K562 (cell line): ENCODE results near the gene RSPH9. TPM values are rescaled to one million over a fixed set of nuclear protein-coding genes. Genes with fewer than 3 reads are reported as not detected.

ENCODE experiments used
- AFF1 ChIP-seq, 2 experiments: fragments of 450-650 bp; IDR thresholded peaks; 2 replicates each; pipeline ENCODE4 v1.6.1; 2018; ENCODE audit warnings: mild to moderate bottlenecking in 2 of 2, low read depth in 1 of 2; ENCODE audit not compliant: partially characterized antibody in 2 of 2
- CC2D1A ChIP-seq: fragments of 450-650 bp; IDR thresholded peaks from 2 replicates; pipeline ENCODE4 v1.6.1; 2017; ENCODE audit warnings: mild to moderate bottlenecking
- CREM ChIP-seq: IDR thresholded peaks from 2 replicates; pipeline ENCODE4 v1.6.1; 2014; ENCODE audit warnings: antibody characterized with exemption, low read depth
- CTCFL ChIP-seq: IDR thresholded peaks from 2 replicates; pipeline ENCODE4 v1.6.1; 2011; ENCODE audit warnings: borderline replicate concordance, low read depth, mild to moderate bottlenecking, moderate library complexity, low read length; ENCODE audit not compliant: insufficient read depth, poor library complexity, severe bottlenecking
- HDGF ChIP-seq: fragments of 450-650 bp; IDR thresholded peaks from 2 replicates; pipeline ENCODE4 v1.6.1; 2016
- HMGN3 ChIP-seq: IDR thresholded peaks from 2 replicates; pipeline ENCODE4 v1.6.1; 2011; ENCODE audit warnings: borderline replicate concordance, low read depth, mild to moderate bottlenecking, mixed read lengths, low read length; ENCODE audit not compliant: insufficient read length; ENCODE audit errors: extremely low read depth
- JUND ChIP-seq, 2 experiments: IDR thresholded peaks; 2 replicates in 1 of 2; 3 replicates in 1 of 2; pipeline ENCODE4 v1.6.1; 2011; ENCODE audit warnings: borderline replicate concordance in 2 of 2, low read depth in 2 of 2, low read length in 2 of 2, improper control_type of control experiment in 1 of 2, missing biosample characterization in 1 of 2, missing genetic modification characterization in 1 of 2, missing genetic modification reagents in 1 of 2
- KAT7 ChIP-seq: sonication (generic); formaldehyde crosslinking; IDR thresholded peaks from 2 replicates; pipeline ENCODE4 v1.8.0; 2022; ENCODE audit warnings: missing genetic modification reagents, mild to moderate bottlenecking, borderline replicate concordance
- MEF2A ChIP-seq: IDR thresholded peaks from 2 replicates; pipeline ENCODE4 v1.6.1; 2011; ENCODE audit warnings: low read depth, mild to moderate bottlenecking, low read length, moderate library complexity; ENCODE audit not compliant: control insufficient read depth
- NELFE ChIP-seq: IDR thresholded peaks from 2 replicates; pipeline ENCODE4 v1.6.1; 2011; ENCODE audit warnings: mild to moderate bottlenecking; ENCODE audit not compliant: insufficient read depth, insufficient read length
- NFE2 ChIP-seq: IDR thresholded peaks from 2 replicates; pipeline ENCODE4 v1.6.1; 2014; ENCODE audit warnings: antibody characterized with exemption, low read depth
- PCBP1 ChIP-seq: fragments of 200-400 bp; formaldehyde crosslinking; IDR thresholded peaks from 2 replicates; pipeline ENCODE4 v1.6.1; 2018; ENCODE audit warnings: mild to moderate bottlenecking, low read depth, low read length; ENCODE audit not compliant: poor library complexity, severe bottlenecking
- POLR2A ChIP-seq: fragments of 450-650 bp; conservative IDR thresholded peaks from 2 replicates; pipeline ENCODE4 v1.6.1; 2016
- RFX7 ChIP-seq: fragments of 250-450 bp; sonication (Bioruptor Pico); IDR thresholded peaks from 2 replicates; pipeline ENCODE4 v1.5.1; 2021; ENCODE audit warnings: mild to moderate bottlenecking
- SETDB1 ChIP-seq: IDR thresholded peaks from one replicate; pipeline ENCODE4 v1.6.1; 2012; ENCODE audit warnings: low read length, control low read depth, inconsistent platforms
- SOX6 ChIP-seq: fragments of 450-650 bp; IDR thresholded peaks from 2 replicates; pipeline ENCODE4 v1.6.1; 2014; ENCODE audit warnings: mild to moderate bottlenecking
- TARDBP ChIP-seq: fragments of 450-650 bp; IDR thresholded peaks from 2 replicates; pipeline ENCODE4 v1.6.1; 2016
- YY1 ChIP-seq, 3 experiments: IDR thresholded peaks; 2 replicates each; pipeline ENCODE4 v1.6.1; 2011; ENCODE audit warnings: low read length in 2 of 3, mild to moderate bottlenecking in 2 of 3, moderate library complexity in 2 of 3, borderline replicate concordance in 1 of 3, control low read depth in 1 of 3, low read depth in 1 of 3; ENCODE audit not compliant: insufficient read depth in 3 of 3, insufficient replicate concordance in 2 of 3, control insufficient read depth in 1 of 3, insufficient read length in 1 of 3; ENCODE audit errors: extremely low read depth in 1 of 3
- ZNF121 ChIP-seq: sonication (generic); formaldehyde crosslinking; conservative IDR thresholded peaks from 2 replicates; pipeline ENCODE4 v1.8.0; 2022; ENCODE audit warnings: missing genetic modification reagents
- ZNF830 ChIP-seq: fragments of 250-450 bp; sonication (Bioruptor Pico); IDR thresholded peaks from 2 replicates; pipeline ENCODE4 v1.5.0; 2021; ENCODE audit warnings: mild to moderate bottlenecking
- ZZZ3 ChIP-seq: fragments of 450-650 bp; IDR thresholded peaks from 2 replicates; pipeline ENCODE4 v1.6.1; 2016; ENCODE audit warnings: antibody characterized with exemption, mild to moderate bottlenecking, moderate library complexity
- polyA plus RNA-seq, 8 experiments: library from polyadenylated mRNA; depleted of rRNA in 4 of 8; stranded (reverse) in 5 of 8; unstranded in 3 of 8; fragments of >200 nt; fragmentation: Nextera tagmentation in 2 of 8; fragmentation: Illumina TruSeq in 1 of 8; extraction: Ambion mirVana in 2 of 8; extraction: Trizol in 1 of 8; gene quantifications; 2 replicates each; pipeline versions ENCODE4 v1.2.1 to v1.2.3, GENCODE V29; 2011 to 2014; ENCODE audit warnings: inconsistent platforms in 1 of 8, missing spikeins in 1 of 8
- total RNA-seq, 7 experiments: library from RNA; depleted of rRNA in 6 of 7; stranded (reverse); fragments of >200 nt in 6 of 7; fragmentation: Illumina TruSeq in 2 of 7; extraction: Trizol in 2 of 7; gene quantifications; 2 replicates each; pipeline versions ENCODE4 v1.2.1 to v1.2.3, GENCODE V29; 2011 to 2021; ENCODE audit warnings: low replicate concordance in 1 of 7

RSPH9 gene
- total and polyA plus RNA-seq, 9 of the 15 experiments (the other 6 are each of a cell fraction or from before 2014, with no cell fraction given) = 0.05 to 0.60 (median 0.39) TPM; not detected in 6

GRCh38 chr6:43667245-43668150 is 22.7 kb downstream of the RSPH9 start (continued):
- TF ChIP-seq MEF2A = no peak
- no peak for TF ChIP-seq YY1 (IDR thresholded peaks at IDR 0.05; ENCODE audit: borderline replicate concordance in 1 of 3, control insufficient read depth in 1 of 3, extremely low read depth in 1 of 3, insufficient read depth in 3 of 3, insufficient read length in 1 of 3, insufficient replicate concordance in 2 of 3, low read depth in 1 of 3, low read length in 2 of 3)
- TF ChIP-seq ZNF830 = 0 out of 2 replicates have a peak, but pooled peaks have one; percentile 12
- peak; percentile 62 for TF ChIP-seq CREM
- no peak for TF ChIP-seq ZNF121
- peak; percentile 83 for TF ChIP-seq CC2D1A
- TF ChIP-seq NFE2 = no peak
- TF ChIP-seq SOX6 = peak; percentile 19; the same call in 1 of the 2 replicates
- peak; percentile 72 for TF ChIP-seq HDGF
- peak; percentile 30 for TF ChIP-seq HMGN3
- TF ChIP-seq PCBP1 = no peak
- TF ChIP-seq JUND (IDR thresholded peaks at IDR 0.05; ENCODE audit: borderline replicate concordance, low read depth, low read length) = peak; percentile 30; the same call in 1 of the 2 replicates
- no peak; the same call in 2 of the 3 replicates for TF ChIP-seq JUND (tag; IDR thresholded peaks at IDR 0.05; ENCODE audit: borderline replicate concordance, low read depth, low read length)
- no peak for TF ChIP-seq ZZZ3
- TF ChIP-seq TARDBP = no peak
- TF ChIP-seq NELFE = no peak
- TF ChIP-seq AFF1 (IDR thresholded peaks at IDR 0.05; ENCODE audit: low read depth in 1 of 2, partially characterized antibody in 2 of 2) = no peak
- peak; percentile 62 for TF ChIP-seq CTCFL
- no peak for TF ChIP-seq KAT7 (CRISPR knock-in tag)
- 0 out of 2 replicates have a peak, but pooled peaks have one; percentile 1 for TF ChIP-seq POLR2A
- no peak for TF ChIP-seq RFX7 (CRISPR knock-in tag)
- TF ChIP-seq SETDB1 = no peak
